Vagina (tissue), 2 donors: Measurements from ENCODE around the gene CDH1. TPM values are rescaled to one million over a fixed set of nuclear protein-coding genes. Genes with fewer than 3 reads are reported as not detected.

Experiments
- DNase-seq, 2 donors: peaks; one replicate each; pipeline ENCODE4 v3.0.0-alpha.2; 2017; ENCODE audit errors: extremely low spot score in 2 of 2
- H3K27ac ChIP-seq: fragments of 200-600 bp; sonication (generic); one replicate; pipeline ENCODE4 v1.5.1; 2019
- H3K27me3 ChIP-seq: fragments of 200-600 bp; sonication (generic); one replicate; pipeline ENCODE4 v1.5.1; 2019
- H3K36me3 ChIP-seq, 2 donors: fragments of 200-600 bp; sonication (generic); one replicate each; pipeline ENCODE4 v1.5.1; 2017 to 2019
- H3K4me1 ChIP-seq: fragments of 200-600 bp; sonication (generic); one replicate; pipeline ENCODE4 v1.5.1; 2019
- H3K4me3 ChIP-seq, 2 donors: fragments of 200-600 bp; sonication (generic); 1 replicate in 1 of 2; 2 replicates in 1 of 2; pipeline ENCODE4 v1.5.1; 2016 to 2019
- H3K9me3 ChIP-seq: fragments of 200-600 bp; sonication (generic); one replicate; pipeline ENCODE4 v1.5.1; 2019
- POLR2A ChIP-seq, 2 donors: fragments of 450-650 bp; IDR thresholded peaks; one replicate each; pipeline ENCODE4 v1.6.1; 2017; ENCODE audit warnings: antibody characterized with exemption in 2 of 2, mild to moderate bottlenecking in 2 of 2, moderate library complexity in 2 of 2
- POLR2AphosphoS5 ChIP-seq, 2 donors: sonication (generic); formaldehyde crosslinking; IDR thresholded peaks; one replicate each; pipeline ENCODE4 v1.9.0; 2017; ENCODE audit warnings: antibody characterized with exemption in 2 of 2, mild to moderate bottlenecking in 2 of 2, low read depth in 1 of 2; ENCODE audit not compliant: insufficient read depth in 1 of 2
- intact Hi-C: fragments of 100-400 bp; cut with DNase I; formaldehyde crosslinking; loops from one replicate; pipeline ENCODE4 v1.15.1; 2023
- total RNA-seq: library from RNA; depleted of rRNA; stranded (reverse); fragments of >200 nt; gene quantifications from one replicate; pipeline ENCODE4 v1.2.3, GENCODE V29; 2016
- TF ChIP-seq, protein P1 (sequence below), 3 experiments: fragments of 450-650 bp in 2 of 3; fragments of 200-600 bp in 1 of 3; sonication (generic) in 1 of 3; IDR thresholded peaks; one replicate each; pipeline ENCODE4 v1.5.1; 2017 to 2019; ENCODE audit warnings: antibody characterized with exemption in 3 of 3, mild to moderate bottlenecking in 2 of 3, moderate library complexity in 2 of 3

The CDH1 gene
- total RNA-seq, 1 donor from 2014 or later, result 116 TPM

DNA sequence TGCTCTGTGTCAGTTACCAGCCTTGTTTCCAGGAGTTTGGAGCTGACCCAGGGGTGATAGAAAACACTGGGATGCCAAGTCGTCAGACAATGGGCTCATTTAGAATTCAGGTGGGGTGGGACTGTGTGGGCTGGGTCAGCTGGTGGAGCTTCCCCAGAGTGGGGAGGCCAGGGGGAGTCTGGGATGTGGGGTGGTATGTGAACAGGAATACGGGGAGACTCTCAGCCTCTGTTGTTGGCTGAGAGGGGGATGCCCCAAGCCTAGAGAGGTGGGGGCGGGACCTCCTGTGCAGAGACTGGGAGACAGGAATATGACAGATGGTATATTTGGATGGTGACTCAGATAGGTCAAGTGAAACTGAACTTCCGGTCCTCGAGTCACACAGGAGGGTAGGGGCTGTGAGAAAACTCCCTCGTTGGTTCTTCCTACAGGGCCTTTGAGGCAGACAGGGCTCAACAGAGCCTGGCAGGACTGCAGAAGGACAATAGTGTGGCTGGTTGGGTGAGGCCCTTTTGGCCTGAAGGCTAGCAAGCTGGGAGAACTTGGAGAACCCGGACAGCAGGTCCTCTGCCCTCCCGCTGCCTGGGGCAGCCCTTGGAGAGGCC is 23.7 kb downstream of the CDH1 start:
- intact Hi-C loops, result no loop called here
- Histone ChIP-seq H3K27ac (no peak overlapping the region), H3K27me3 (no peaks in the 10 kb centered on the region), H3K9me3 (no peaks in the 10 kb centered on the region), H3K36me3 (no peaks in the 10 kb centered on the region), H3K4me1 (peaks cover 9% of the 10 kb centered on the region), H3K4me3 (no peak overlapping the region)
- DNase-seq, result no peak
- no peak for TF ChIP-seq POLR2AphosphoS5 (IDR thresholded peaks at IDR 0.05; ENCODE audit: insufficient read depth in 1 of 2, low read depth in 1 of 2)
- no peak for TF ChIP-seq POLR2A (IDR thresholded peaks at IDR 0.05)
- TF ChIP-seq, protein P1, sequence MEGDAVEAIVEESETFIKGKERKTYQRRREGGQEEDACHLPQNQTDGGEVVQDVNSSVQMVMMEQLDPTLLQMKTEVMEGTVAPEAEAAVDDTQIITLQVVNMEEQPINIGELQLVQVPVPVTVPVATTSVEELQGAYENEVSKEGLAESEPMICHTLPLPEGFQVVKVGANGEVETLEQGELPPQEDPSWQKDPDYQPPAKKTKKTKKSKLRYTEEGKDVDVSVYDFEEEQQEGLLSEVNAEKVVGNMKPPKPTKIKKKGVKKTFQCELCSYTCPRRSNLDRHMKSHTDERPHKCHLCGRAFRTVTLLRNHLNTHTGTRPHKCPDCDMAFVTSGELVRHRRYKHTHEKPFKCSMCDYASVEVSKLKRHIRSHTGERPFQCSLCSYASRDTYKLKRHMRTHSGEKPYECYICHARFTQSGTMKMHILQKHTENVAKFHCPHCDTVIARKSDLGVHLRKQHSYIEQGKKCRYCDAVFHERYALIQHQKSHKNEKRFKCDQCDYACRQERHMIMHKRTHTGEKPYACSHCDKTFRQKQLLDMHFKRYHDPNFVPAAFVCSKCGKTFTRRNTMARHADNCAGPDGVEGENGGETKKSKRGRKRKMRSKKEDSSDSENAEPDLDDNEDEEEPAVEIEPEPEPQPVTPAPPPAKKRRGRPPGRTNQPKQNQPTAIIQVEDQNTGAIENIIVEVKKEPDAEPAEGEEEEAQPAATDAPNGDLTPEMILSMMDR (IDR thresholded peaks at IDR 0.05), result no peak

GRCh38 chr16:68762996-68763756 is 26.1 kb downstream of the CDH1 start:
- no peak overlapping the region for H3K27ac ChIP-seq
- TF ChIP-seq POLR2A (IDR thresholded peaks at IDR 0.05), result no peak
- no peak for TF ChIP-seq POLR2AphosphoS5 (IDR thresholded peaks at IDR 0.05; ENCODE audit: insufficient read depth in 1 of 2, low read depth in 1 of 2)
- H3K27me3 ChIP-seq, result no peaks in the 10 kb centered on the region
- H3K4me3 ChIP-seq, result no peak overlapping the region
- DNase-seq, result no peak
- no peaks in the 10 kb centered on the region for H3K9me3 ChIP-seq
- H3K36me3 ChIP-seq, result no peaks in the 10 kb centered on the region
- intact Hi-C loops, result no loop called here
- H3K4me1 ChIP-seq, result peaks cover 9% of the 10 kb centered on the region

- H3K4me1 ChIP-seq, result peaks cover 9% of the 10 kb centered on the region
- no peaks in the 10 kb centered on the region for H3K36me3 ChIP-seq
- H3K27me3 ChIP-seq, result no peaks in the 10 kb centered on the region
- H3K9me3 ChIP-seq, result no peaks in the 10 kb centered on the region
- no peak for DNase-seq
- intact Hi-C loops, result no loop called here
- H3K27ac ChIP-seq, result no peak overlapping the region
- TF ChIP-seq POLR2A (IDR thresholded peaks at IDR 0.05) (no peak), POLR2AphosphoS5 (IDR thresholded peaks at IDR 0.05; ENCODE audit: insufficient read depth in 1 of 2, low read depth in 1 of 2) (no peak)
- TF ChIP-seq, protein P1 (IDR thresholded peaks at IDR 0.05), result no peak
- H3K4me3 ChIP-seq, result no peak overlapping the region
These were observed 27.8 kb downstream of the CDH1 start for GRCh38 chr16:68764862-68765261.

GRCh38 chr16:68767581-68767980 is 30.5 kb downstream of the CDH1 start:
- DNase-seq, result no peak
- Histone ChIP-seq H3K4me3 (no peak overlapping the region), H3K4me1 (peaks cover 9% of the 10 kb centered on the region), H3K36me3 (no peaks in the 10 kb centered on the region), H3K27ac (no peak overlapping the region), H3K27me3 (no peaks in the 10 kb centered on the region), H3K9me3 (no peaks in the 10 kb centered on the region)
- intact Hi-C loops, result no loop called here
- TF ChIP-seq, protein P1 (IDR thresholded peaks at IDR 0.05), result no peak
- TF ChIP-seq POLR2A (IDR thresholded peaks at IDR 0.05) (no peak), POLR2AphosphoS5 (IDR thresholded peaks at IDR 0.05; ENCODE audit: insufficient read depth in 1 of 2, low read depth in 1 of 2) (no peak)

DNA sequence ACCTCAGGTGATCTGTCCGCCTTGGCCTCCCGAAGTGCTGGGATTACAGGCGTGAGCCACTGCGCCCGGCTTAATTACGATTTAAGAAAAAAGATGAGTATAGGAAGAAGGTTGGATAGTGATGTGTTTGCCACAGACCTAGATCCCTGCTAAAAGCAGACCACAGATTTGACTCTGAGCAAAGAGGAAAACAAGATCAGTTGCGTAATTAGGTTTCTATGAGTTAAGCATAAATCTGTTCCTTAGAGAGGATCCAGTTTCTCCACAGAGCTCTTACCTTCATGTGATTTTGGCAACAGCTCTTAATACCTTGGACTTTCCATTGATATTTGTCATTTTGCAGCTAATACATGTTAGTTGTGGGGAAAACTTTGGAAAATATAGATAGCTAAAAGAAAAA is 31.1 kb downstream of the CDH1 start:
- intact Hi-C loops, result no loop called here
- H3K36me3 ChIP-seq, result no peaks in the 10 kb centered on the region

More for the DNA sequence above, 31.1 kb downstream of the CDH1 start:
- no peak overlapping the region for H3K4me3 ChIP-seq
- no peaks in the 10 kb centered on the region for H3K9me3 ChIP-seq
- peaks cover 9% of the 10 kb centered on the region for H3K4me1 ChIP-seq
- no peaks in the 10 kb centered on the region for H3K27me3 ChIP-seq
- H3K27ac ChIP-seq, result no peak overlapping the region
- DNase-seq, result no peak
- no peak for TF ChIP-seq POLR2AphosphoS5 (IDR thresholded peaks at IDR 0.05; ENCODE audit: insufficient read depth in 1 of 2, low read depth in 1 of 2)
- TF ChIP-seq, protein P1 (IDR thresholded peaks at IDR 0.05), result no peak
- TF ChIP-seq POLR2A (IDR thresholded peaks at IDR 0.05), result no peak
